HG02884 (cell line): Measurements from ENCODE around the gene USP54.

Experiments
- ATAC-seq: cut with Tn5 transposase; IDR thresholded peaks from one replicate; pipeline ENCODE4 v1.9.1; 2021; ENCODE audit warnings: mild to moderate bottlenecking, moderate library complexity; ENCODE audit not compliant: unreplicated experiment

USP54 gene

GRCh38 chr10:73478636-73479035, 112.5 kb downstream of the USP54 start:
- ATAC-seq, result no peak

GRCh38 chr10:73471226-73471625, 119.9 kb downstream of the USP54 start:
- no peak for ATAC-seq

- no peak for ATAC-seq
Measured at GRCh38 chr10:73469579-73469978, 121.6 kb downstream of the USP54 start.

GRCh38 chr10:73467206-73467605, 123.9 kb downstream of the USP54 start:
- no peak for ATAC-seq

- ATAC-seq, result no peak
Measured at GRCh38 chr10:73465978-73466726, 125.0 kb downstream of the USP54 start.

- no peak for ATAC-seq
Measured at GRCh38 chr10:73460897-73461296, 130.2 kb downstream of the USP54 start.

GRCh38 chr10:73459683-73460314, 131.3 kb downstream of the USP54 start:
- ATAC-seq, result no peak

- ATAC-seq, result no peak
Measured at GRCh38 chr10:73456187-73456890, 134.8 kb downstream of the USP54 start.

GRCh38 chr10:73449113-73449512, 142.0 kb downstream of the USP54 start:
- no peak for ATAC-seq

GRCh38 chr10:73448384-73448783, 142.8 kb downstream of the USP54 start:
- ATAC-seq, result no peak
